Measurements from ENCODE around the gene KCNH3.
"Not testable (repeated sequence)": the region's sequence is repeated elsewhere in the genome, so short reads cannot be mapped to it uniquely, and the experiment has no call there.

Gene KCNH3

GRCh38 chr12:49529414-49529813 is 9.4 kb upstream of the KCNH3 start:
- DNase-seq, result peak in 2 of 3 donors; percentile 32 to 49

GRCh38 chr12:49531745-49532144 is 7.1 kb upstream of the KCNH3 start:
- DNase-seq, result no peak

GRCh38 chr12:49533331-49533730 is 5.5 kb upstream of the KCNH3 start:
- DNase-seq, result no peak

- DNase-seq, result not testable (repeated sequence)
These were observed 4.7 kb upstream of the KCNH3 start for GRCh38 chr12:49534122-49534521.

- DNase-seq, result no peak
These were observed 4.0 kb upstream of the KCNH3 start for GRCh38 chr12:49534731-49535278.

GRCh38 chr12:49535921-49536525 is 2.8 kb upstream of the KCNH3 start:
- no peak for DNase-seq

GRCh38 chr12:49536526-49537071 is 2.2 kb upstream of the KCNH3 start:
- no peak for DNase-seq

GRCh38 chr12:49537231-49537751 is 1.5 kb upstream of the KCNH3 start:
- DNase-seq, result peak in 2 of 3 donors; percentile 28 to 36

GRCh38 chr12:49537752-49538509 is 899 bp upstream of the KCNH3 start:
- peak; percentile 49 to 69 (median 56) for DNase-seq

GRCh38 chr12:49539406-49540228 is 787 bp downstream of the KCNH3 start:
- DNase-seq, result peak in 1 of 3 donors; percentile 32

GRCh38 chr12:49540229-49541139 is 1.7 kb downstream of the KCNH3 start:
- no peak for DNase-seq

GRCh38 chr12:49541140-49541861 is 2.5 kb downstream of the KCNH3 start:
- DNase-seq, result no peak

GRCh38 chr12:49541911-49542505 is 3.2 kb downstream of the KCNH3 start:
- DNase-seq, result no peak

GRCh38 chr12:49542592-49543160 is 3.8 kb downstream of the KCNH3 start:
- no peak for DNase-seq

- no peak for DNase-seq
These were observed 4.5 kb downstream of the KCNH3 start for GRCh38 chr12:49543221-49543913.

GRCh38 chr12:49543914-49544815 is 5.3 kb downstream of the KCNH3 start:
- no peak for DNase-seq

- DNase-seq, result no peak
These were observed 7.0 kb downstream of the KCNH3 start for GRCh38 chr12:49545815-49546214.

GRCh38 chr12:49546481-49546880 is 7.7 kb downstream of the KCNH3 start:
- no peak for DNase-seq
